Ovary (tissue), 9 donors: Measurements from ENCODE around the gene TAS1R1. TPM values are rescaled to one million over a fixed set of nuclear protein-coding genes. Genes with fewer than 3 reads are reported as not detected.

Experiments
- DNase-seq, 5 donors: peaks; one replicate each; pipeline ENCODE4 v3.0.0-alpha.2; 2019 to 2020
- H3K27ac ChIP-seq, 2 donors: fragments of 200-600 bp; one replicate each; pipeline versions ENCODE4 v1.5.1 to v1.8.0; 2019 to 2022
- H3K27me3 ChIP-seq: fragments of 200-600 bp; one replicate; pipeline ENCODE4 v1.8.0; 2022
- H3K36me3 ChIP-seq: fragments of 200-600 bp; sonication (generic); one replicate; pipeline ENCODE4 v1.5.1; 2019
- H3K4me1 ChIP-seq: one replicate; pipeline ENCODE4 v1.8.1; 2013; ENCODE audit warnings: mild to moderate bottlenecking, moderate library complexity; ENCODE audit not compliant: insufficient read depth
- H3K4me3 ChIP-seq: fragments of 200-600 bp; sonication (generic); one replicate; pipeline ENCODE4 v1.5.1; 2017
- H3K9me3 ChIP-seq, 2 donors: fragments of 200-600 bp in 1 of 2; sonication (generic) in 1 of 2; one replicate each; pipeline versions ENCODE4 v1.5.1 to v1.8.1; 2013 to 2019; ENCODE audit warnings: mild to moderate bottlenecking in 1 of 2, moderate library complexity in 1 of 2
- EP300 ChIP-seq: sonication (generic); formaldehyde crosslinking; IDR thresholded peaks from one replicate; pipeline ENCODE4 v1.6.1; 2017; ENCODE audit warnings: antibody characterized with exemption
- POLR2A ChIP-seq: fragments of 450-650 bp; IDR thresholded peaks from one replicate; pipeline ENCODE4 v1.6.1; 2017; ENCODE audit warnings: antibody characterized with exemption, mild to moderate bottlenecking, moderate library complexity
- WGBS, 3 donors: extraction: QIAGEN DNeasy Blood & Tissue Kit in 1 of 3; methylation state at CpG; one replicate each; pipeline versions ENCODE4 v1.1.5 to v1.1.7; 2013 to 2017; 5-methylcytosine and 5-hydroxymethylcytosine counted together
- intact Hi-C, 4 donors: fragments of 100-400 bp; cut with DNase I; formaldehyde crosslinking; loops; one replicate each; pipeline versions ENCODE4 v1.11.0 to v1.15.1; 2022 to 2023
- polyA plus RNA-seq, 2 donors: library from polyadenylated mRNA; stranded (reverse); fragments of 200-250 nt in 1 of 2; fragments of 350-450 nt in 1 of 2; fragmentation: Illumina TruSeq in 1 of 2; extraction: RNeasy Lipid Tissue Mini Kit (QIAGEN cat#74804) in 1 of 2; gene quantifications; one replicate each; pipeline ENCODE4 v1.2.3, GENCODE V29; 2013 to 2014
- total RNA-seq, 7 donors: library from RNA; depleted of rRNA in 2 of 7; stranded (reverse); fragments of >200 nt in 2 of 7; fragmentation: NEBNext Ultra II Directional in 3 of 7; extraction: Animal tissue kit (Norgen Biotek cat#: 25700) in 3 of 7; gene quantifications; one replicate each; pipeline versions ENCODE4 v1.1.0 to v1.2.4, GENCODE V29; 2016 to 2023
- TF ChIP-seq, protein P1 (sequence below), 3 donors: fragments of 450-650 bp in 2 of 3; fragments of 200-600 bp in 1 of 3; IDR thresholded peaks; one replicate each; pipeline versions ENCODE4 v1.5.1 to v1.8.0; 2016 to 2022; ENCODE audit warnings: antibody characterized with exemption in 3 of 3, mild to moderate bottlenecking in 1 of 3
- donor health status: DM: no; HTN: no; CAD: no; lungs with moderate emphysema.
- donor health status: DM: no; HTN: no; CAD: no.
- donor health status: Bipolar disorder and iron deficiency.
- donor health status: DM: yes; HTN: yes; CAD: no.
- donor health status: DM: no; HTN: no; CAD: no.
- donor health status: DM: yes; HTN: yes; CAD: no.

Gene TAS1R1
- total and polyA plus RNA-seq, 9 donors = 0.20 to 0.74 (median 0.33) TPM; not detected in 3

DNA sequence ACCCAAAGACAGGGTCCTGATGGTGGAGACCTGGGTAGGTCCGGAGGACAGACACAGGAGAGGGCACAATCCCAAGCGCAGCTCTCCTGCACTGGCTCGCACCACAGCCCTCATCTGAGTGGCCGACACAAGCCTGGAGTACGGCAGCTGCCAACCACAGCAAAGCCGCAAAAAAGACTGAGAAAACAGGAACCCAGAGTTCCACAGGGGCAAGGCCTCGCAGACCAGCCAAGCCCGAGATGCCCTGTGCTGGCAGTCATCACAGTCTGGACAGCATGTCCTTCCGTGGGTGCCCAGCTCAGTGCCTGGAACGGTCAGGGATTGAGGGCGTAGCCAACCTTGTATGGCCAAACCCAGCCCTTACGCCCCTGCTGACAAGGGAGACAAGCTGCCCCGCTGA, 36.1 kb downstream of the TAS1R1 start:
- no peak overlapping the region for H3K4me3 ChIP-seq
- intact Hi-C loops = no loop called here
- H3K4me1 ChIP-seq = peaks cover 1% of the 10 kb centered on the region
- no peaks in the 10 kb centered on the region for H3K9me3 ChIP-seq
- WGBS, 3 donors = 77 to 82% (median 81%) methylated on average over 13 of the region's 13 CpGs
- no peaks in the 10 kb centered on the region for H3K36me3 ChIP-seq
- DNase-seq = no peak
- no peak overlapping the region for H3K27ac ChIP-seq
- no peaks in the 10 kb centered on the region for H3K27me3 ChIP-seq
- TF ChIP-seq EP300 = no peak
- TF ChIP-seq, protein P1, sequence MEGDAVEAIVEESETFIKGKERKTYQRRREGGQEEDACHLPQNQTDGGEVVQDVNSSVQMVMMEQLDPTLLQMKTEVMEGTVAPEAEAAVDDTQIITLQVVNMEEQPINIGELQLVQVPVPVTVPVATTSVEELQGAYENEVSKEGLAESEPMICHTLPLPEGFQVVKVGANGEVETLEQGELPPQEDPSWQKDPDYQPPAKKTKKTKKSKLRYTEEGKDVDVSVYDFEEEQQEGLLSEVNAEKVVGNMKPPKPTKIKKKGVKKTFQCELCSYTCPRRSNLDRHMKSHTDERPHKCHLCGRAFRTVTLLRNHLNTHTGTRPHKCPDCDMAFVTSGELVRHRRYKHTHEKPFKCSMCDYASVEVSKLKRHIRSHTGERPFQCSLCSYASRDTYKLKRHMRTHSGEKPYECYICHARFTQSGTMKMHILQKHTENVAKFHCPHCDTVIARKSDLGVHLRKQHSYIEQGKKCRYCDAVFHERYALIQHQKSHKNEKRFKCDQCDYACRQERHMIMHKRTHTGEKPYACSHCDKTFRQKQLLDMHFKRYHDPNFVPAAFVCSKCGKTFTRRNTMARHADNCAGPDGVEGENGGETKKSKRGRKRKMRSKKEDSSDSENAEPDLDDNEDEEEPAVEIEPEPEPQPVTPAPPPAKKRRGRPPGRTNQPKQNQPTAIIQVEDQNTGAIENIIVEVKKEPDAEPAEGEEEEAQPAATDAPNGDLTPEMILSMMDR (IDR thresholded peaks at IDR 0.05) = no peak
- no peak for TF ChIP-seq POLR2A

DNA sequence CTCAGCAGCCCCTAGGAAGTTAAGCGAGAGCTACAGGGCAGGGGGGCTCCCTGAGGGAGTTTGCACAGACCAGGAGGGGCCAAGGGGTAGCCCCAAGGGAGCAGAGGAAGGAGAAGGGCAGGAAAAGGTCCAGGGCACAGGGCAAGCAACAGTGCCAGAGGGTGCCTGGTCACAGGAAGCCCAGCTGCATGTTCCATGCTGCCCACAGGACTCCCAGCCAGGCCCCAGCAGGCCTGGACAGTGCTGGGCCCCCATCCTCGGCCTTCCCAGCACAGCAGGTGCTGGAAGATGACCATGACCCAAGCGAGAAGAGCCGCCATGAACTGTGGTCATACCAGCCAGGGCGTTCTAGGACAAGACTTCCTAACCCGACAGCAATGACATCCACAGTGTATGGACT, 36.5 kb downstream of the TAS1R1 start:
- 70 to 82% (median 73%) methylated on average over 6 of the region's 6 CpGs for WGBS, 3 donors
- Histone ChIP-seq H3K9me3 (no peaks in the 10 kb centered on the region), H3K27me3 (no peaks in the 10 kb centered on the region), H3K27ac (no peak overlapping the region), H3K4me3 (no peak overlapping the region), H3K36me3 (no peaks in the 10 kb centered on the region), H3K4me1 (peaks cover 2% of the 10 kb centered on the region)
- TF ChIP-seq, protein P1 (IDR thresholded peaks at IDR 0.05) = no peak
- no peak for TF ChIP-seq EP300
- no peak for TF ChIP-seq POLR2A
- intact Hi-C loops = no loop called here
- DNase-seq = no peak

DNA sequence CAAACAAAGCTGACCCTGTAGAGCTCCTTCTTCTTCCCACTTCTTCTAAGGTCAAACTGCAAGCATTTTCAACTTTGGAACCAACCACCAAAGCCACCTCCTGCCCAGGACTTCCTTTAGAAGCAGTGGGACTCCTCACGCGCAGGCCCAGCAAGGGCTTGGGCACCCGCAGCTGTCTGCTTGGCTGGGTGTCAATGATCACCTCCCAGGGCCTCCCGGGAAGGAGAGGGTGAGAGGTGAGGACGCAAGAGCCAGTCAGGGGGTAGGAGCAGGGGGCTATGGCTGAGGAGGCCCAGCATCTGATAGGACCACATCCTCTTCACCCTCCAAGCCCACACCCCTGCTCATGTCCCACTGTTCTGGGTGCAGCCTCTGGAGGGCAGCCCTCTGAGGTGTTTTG, 37.3 kb downstream of the TAS1R1 start:
- Histone ChIP-seq H3K9me3 (no peaks in the 10 kb centered on the region), H3K27ac (no peak overlapping the region), H3K27me3 (no peaks in the 10 kb centered on the region), H3K4me3 (no peak overlapping the region), H3K4me1 (peaks cover 7% of the 10 kb centered on the region), H3K36me3 (no peaks in the 10 kb centered on the region)
- no peak for DNase-seq
- WGBS, 3 donors = 33 to 44% (median 41%) methylated on average over 5 of the region's 5 CpGs
- TF ChIP-seq EP300 (no peak), POLR2A (no peak)
- TF ChIP-seq, protein P1 (IDR thresholded peaks at IDR 0.05) = no peak
- intact Hi-C loops = no loop called here

DNA sequence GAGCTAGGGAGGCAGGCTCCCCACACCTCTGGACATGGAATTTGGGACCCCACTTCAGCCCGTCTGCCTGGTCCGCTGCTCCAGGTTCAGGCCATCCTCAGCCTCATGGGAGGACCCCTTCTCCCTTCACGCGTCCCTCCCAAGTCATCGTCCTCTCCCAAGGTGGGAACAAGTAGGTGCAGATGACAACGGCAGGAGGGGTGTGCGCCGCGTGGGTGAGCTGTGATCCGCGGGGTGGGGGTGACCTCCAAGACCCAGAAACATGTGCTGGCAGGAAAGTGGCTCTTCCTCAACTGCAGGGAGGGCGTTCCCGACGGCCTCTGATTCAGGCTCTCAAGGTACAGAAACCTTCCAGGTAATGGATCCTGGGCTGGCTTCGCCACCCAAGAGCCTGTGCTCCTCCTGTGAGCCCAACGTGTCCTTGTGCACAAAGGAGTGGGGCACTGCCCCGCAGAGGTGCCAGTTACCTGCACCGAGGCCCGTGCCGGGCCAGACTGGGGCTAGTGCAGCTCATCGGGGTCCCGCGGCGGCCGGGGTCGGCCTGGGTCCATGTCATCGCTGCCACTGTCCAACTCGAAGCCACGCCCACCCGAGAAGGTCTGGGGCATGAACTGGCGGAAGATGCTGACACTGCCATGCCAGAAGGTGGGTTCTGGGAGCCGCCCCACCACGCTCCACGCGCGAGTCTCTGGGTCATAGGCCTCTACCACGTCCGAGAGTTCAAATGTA, 37.9 kb downstream of the TAS1R1 start:
- intact Hi-C loops = no loop called here
- H3K4me1 ChIP-seq = peaks cover 13% of the 10 kb centered on the region
- H3K27ac ChIP-seq = no peak overlapping the region
- no peak overlapping the region for H3K4me3 ChIP-seq
- TF ChIP-seq EP300 = no peak
- TF ChIP-seq, protein P1 (IDR thresholded peaks at IDR 0.05) = no peak
- TF ChIP-seq POLR2A = no peak
- no peaks in the 10 kb centered on the region for H3K9me3 ChIP-seq
- 86 to 88% (median 87%) methylated on average over 37 to 38 of the region's 38 CpGs for WGBS, 3 donors
- H3K27me3 ChIP-seq = no peaks in the 10 kb centered on the region
- no peaks in the 10 kb centered on the region for H3K36me3 ChIP-seq
- DNase-seq = no peak
